Lower lobe of right lung (tissue), 2 donors: Measurements from ENCODE around the gene ROM1. TPM values are rescaled to one million over a fixed set of nuclear protein-coding genes. Genes with fewer than 3 reads are reported as not detected.
A peak's percentile ranks its signal among the peaks of the same experiment; 100 is the strongest.

Experiments
- ATAC-seq, 2 donors: fragments of 200-7000 bp; cut with Tn5 transposase; one replicate each; pipeline ENCODE4 v1.9.1; 2020 to 2022; ENCODE audit warnings: mild to moderate bottlenecking in 2 of 2, moderate library complexity in 2 of 2
- DNase-seq: peaks from one replicate; pipeline ENCODE4 v3.0.0-alpha.2; 2020
- H3K27ac ChIP-seq: fragments of 200-600 bp; one replicate; pipeline ENCODE4 v1.8.0; 2022
- H3K27me3 ChIP-seq: fragments of 200-600 bp; one replicate; pipeline ENCODE4 v1.8.0; 2022; ENCODE audit warnings: low read depth
- H3K36me3 ChIP-seq: fragments of 200-600 bp; one replicate; pipeline ENCODE4 v1.8.0; 2022; ENCODE audit warnings: mild to moderate bottlenecking
- H3K4me1 ChIP-seq: fragments of 200-600 bp; one replicate; pipeline ENCODE4 v1.8.0; 2022
- H3K4me3 ChIP-seq: fragments of 200-600 bp; one replicate; pipeline ENCODE4 v1.8.0; 2022; ENCODE audit warnings: mild to moderate bottlenecking
- H3K9me3 ChIP-seq: fragments of 200-600 bp; one replicate; pipeline ENCODE4 v1.8.0; 2022
- intact Hi-C: fragments of 100-400 bp; cut with DNase I; formaldehyde crosslinking; loops from one replicate; pipeline ENCODE4 v1.11.0; 2022
- total RNA-seq: library from RNA; stranded (reverse); fragmentation: NEBNext Ultra II Directional; extraction: Animal tissue kit (Norgen Biotek cat#: 25700); gene quantifications from one replicate; pipeline ENCODE4 v1.2.1, GENCODE V29; 2021
- TF ChIP-seq, protein P1 (sequence below): fragments of 200-600 bp; IDR thresholded peaks from one replicate; pipeline ENCODE4 v1.8.0; 2022; ENCODE audit warnings: antibody characterized with exemption, mild to moderate bottlenecking
- donor health status: DM: no; HTN: yes; CAD: no; lungs with severe emphysema.

The ROM1 gene
- total RNA-seq, 1 donor from 2014 or later, result 5.6 TPM

DNA sequence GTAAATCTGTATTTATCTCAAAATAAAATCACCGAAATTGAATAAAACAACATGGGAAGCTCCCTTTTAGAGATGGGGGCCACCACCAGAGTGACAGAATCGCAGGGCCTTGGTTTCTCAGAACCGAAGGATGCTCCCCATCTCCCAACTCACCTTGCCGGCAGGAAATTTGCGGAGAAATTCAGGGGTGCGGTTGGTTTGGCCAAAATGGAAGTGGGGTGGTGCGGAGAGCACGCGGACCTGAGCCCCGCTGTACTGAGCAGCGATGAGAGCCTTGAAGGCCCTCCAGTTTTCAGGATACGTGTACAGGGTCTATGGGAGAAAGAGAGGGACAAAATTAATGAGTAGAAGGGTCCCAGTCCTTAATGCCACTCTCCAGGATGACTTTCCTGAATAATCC lies 40.6 kb upstream of the ROM1 start:
- DNase-seq (no peak), ATAC-seq (no peak)
- Histone ChIP-seq H3K4me3 (peak overlapping the region; percentile 80), H3K27me3 (no peaks in the 10 kb centered on the region), H3K36me3 (peaks cover 73% of the 10 kb centered on the region), H3K4me1 (peaks cover 59% of the 10 kb centered on the region), H3K9me3 (no peaks in the 10 kb centered on the region), H3K27ac (peak overlapping the region; percentile 78)
- intact Hi-C loops, result no loop called here
- TF ChIP-seq, protein P1, sequence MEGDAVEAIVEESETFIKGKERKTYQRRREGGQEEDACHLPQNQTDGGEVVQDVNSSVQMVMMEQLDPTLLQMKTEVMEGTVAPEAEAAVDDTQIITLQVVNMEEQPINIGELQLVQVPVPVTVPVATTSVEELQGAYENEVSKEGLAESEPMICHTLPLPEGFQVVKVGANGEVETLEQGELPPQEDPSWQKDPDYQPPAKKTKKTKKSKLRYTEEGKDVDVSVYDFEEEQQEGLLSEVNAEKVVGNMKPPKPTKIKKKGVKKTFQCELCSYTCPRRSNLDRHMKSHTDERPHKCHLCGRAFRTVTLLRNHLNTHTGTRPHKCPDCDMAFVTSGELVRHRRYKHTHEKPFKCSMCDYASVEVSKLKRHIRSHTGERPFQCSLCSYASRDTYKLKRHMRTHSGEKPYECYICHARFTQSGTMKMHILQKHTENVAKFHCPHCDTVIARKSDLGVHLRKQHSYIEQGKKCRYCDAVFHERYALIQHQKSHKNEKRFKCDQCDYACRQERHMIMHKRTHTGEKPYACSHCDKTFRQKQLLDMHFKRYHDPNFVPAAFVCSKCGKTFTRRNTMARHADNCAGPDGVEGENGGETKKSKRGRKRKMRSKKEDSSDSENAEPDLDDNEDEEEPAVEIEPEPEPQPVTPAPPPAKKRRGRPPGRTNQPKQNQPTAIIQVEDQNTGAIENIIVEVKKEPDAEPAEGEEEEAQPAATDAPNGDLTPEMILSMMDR, result no peak

DNA sequence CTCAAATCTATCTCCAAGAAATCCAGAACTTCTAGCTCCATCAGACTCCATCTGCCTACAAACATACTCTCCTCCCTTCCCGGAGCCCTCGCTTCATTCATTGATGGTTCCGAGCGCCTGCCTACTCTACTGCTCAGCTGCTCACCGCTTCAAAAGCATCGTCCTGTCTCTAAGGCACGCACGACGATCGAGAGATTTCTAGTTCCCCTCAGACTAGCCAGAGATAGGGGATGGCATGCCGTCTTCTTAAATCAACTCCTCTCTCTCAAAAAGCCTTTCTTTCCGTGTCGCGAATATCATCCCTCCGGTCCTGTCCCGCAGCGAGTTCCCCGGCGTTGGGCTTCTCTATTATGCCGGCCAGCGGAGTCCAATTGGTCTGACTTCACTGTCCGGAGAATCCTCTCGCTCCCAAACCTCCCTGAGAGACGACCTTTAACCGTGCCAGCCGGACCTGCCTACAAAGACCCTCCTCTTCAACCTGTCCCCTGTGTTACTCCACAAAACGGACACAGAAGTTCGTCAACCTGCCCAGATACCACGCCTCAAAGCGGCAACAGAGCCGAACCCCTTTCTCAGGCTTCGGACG lies 40.0 kb upstream of the ROM1 start:
- DNase-seq (no peak), ATAC-seq (peak in 1 of 2 donors; percentile 6)
- no peaks in the 10 kb centered on the region for H3K9me3 ChIP-seq
- no peaks in the 10 kb centered on the region for H3K27me3 ChIP-seq
- H3K4me3 ChIP-seq, result peak overlapping the region; percentile 80
- intact Hi-C loops, result no loop called here
- TF ChIP-seq, protein P1, result no peak
- peaks cover 59% of the 10 kb centered on the region for H3K4me1 ChIP-seq
- peaks cover 73% of the 10 kb centered on the region for H3K36me3 ChIP-seq
- H3K27ac ChIP-seq, result peak overlapping the region; percentile 78

GRCh38 chr11:62573592-62574362 lies 39.3 kb upstream of the ROM1 start, which contains the start of gene EEF1G:
Gene EEF1G, minus strand, starts transcription at chr11:62573891. Its CDS starts 49 bp downstream, at chr11:62573842.
- TF ChIP-seq, protein P1, result no peak
- peak within 1 kb of the TSS; percentile 86 for H3K27ac ChIP-seq
- peak within 1 kb of the TSS; percentile 80 for H3K4me3 ChIP-seq
- peaks cover 73% of the 10 kb centered on the region for H3K36me3 ChIP-seq
- ATAC-seq, result peak; percentile 98
- peaks cover 59% of the 10 kb centered on the region for H3K4me1 ChIP-seq
- peak; percentile 98 for DNase-seq
- intact Hi-C loops, result no loop called here
- no peaks in the 10 kb centered on the region for H3K9me3 ChIP-seq
- H3K27me3 ChIP-seq, result no peaks in the 10 kb centered on the region

DNA sequence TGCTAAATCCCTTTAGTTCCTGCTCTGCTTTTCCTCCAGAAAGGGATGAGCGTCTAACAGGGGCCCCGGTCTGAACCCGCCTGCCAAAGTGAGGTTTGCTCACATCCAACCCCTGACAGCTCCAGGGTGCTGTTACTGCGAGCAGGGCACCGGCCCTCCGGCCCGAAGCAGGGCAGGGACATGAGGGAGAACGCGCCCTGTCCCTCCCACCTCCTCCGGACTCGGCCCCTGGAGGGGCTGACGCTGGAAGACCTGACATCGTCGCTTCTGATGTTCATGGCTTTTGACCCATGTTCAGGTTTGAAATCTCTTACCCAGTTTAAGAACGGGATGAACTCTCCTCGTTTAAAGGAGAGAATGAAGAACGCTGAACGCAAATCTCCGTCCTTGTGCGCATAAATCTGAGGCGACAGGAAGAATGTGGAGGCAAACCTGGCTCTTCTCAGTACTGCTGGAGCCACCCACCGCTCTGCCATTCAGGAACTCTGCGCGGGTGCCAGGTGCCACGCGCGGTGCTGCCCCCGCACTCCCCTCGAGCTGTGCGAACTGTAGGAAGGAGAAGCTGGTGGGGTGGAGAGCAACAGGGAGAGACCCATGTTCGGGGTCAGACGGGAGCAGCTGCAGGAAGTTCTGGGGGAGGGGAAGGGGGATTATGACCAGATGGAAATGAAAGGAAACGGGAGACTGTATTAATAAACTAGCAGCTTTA lies 38.5 kb upstream of the ROM1 start:
- intact Hi-C loops, result no loop called here
- no peaks in the 10 kb centered on the region for H3K9me3 ChIP-seq
- TF ChIP-seq, protein P1, result no peak
- no peaks in the 10 kb centered on the region for H3K27me3 ChIP-seq
- peak overlapping the region; percentile 80 for H3K4me3 ChIP-seq
- H3K27ac ChIP-seq, result peak overlapping the region; percentile 86
- peaks cover 73% of the 10 kb centered on the region for H3K36me3 ChIP-seq
- peak; percentile 20 to 51 for ATAC-seq
- peaks cover 59% of the 10 kb centered on the region for H3K4me1 ChIP-seq
- DNase-seq, result no peak

GRCh38 chr11:62575156-62575555 lies 37.9 kb upstream of the ROM1 start:
- TF ChIP-seq, protein P1, result no peak
- peaks cover 56% of the 10 kb centered on the region for H3K4me1 ChIP-seq
- peak overlapping the region; percentile 86 for H3K27ac ChIP-seq
- DNase-seq (no peak), ATAC-seq (no peak)
- no peaks in the 10 kb centered on the region for H3K27me3 ChIP-seq
- peak overlapping the region; percentile 80 for H3K4me3 ChIP-seq
- intact Hi-C loops, result no loop called here
- H3K9me3 ChIP-seq, result no peaks in the 10 kb centered on the region
- peaks cover 72% of the 10 kb centered on the region for H3K36me3 ChIP-seq
